Measurements from ENCODE around the gene AVEN. TPM values are rescaled to one million over a fixed set of nuclear protein-coding genes. Genes with fewer than 3 reads are reported as not detected.

Gene AVEN
- total and polyA plus RNA-seq, 2 of the 13 experiments (the other 11 are each of a cell fraction or from before 2014, with no cell fraction given) = 4.4 to 17.5 TPM

- TF ChIP-seq ZNF407 (CRISPR knock-in tag; IDR thresholded peaks at IDR 0.05; ENCODE audit: not compliant biosample characterization) = no peak
Measured at GRCh38 chr15:33864360-33865075, 174.5 kb downstream of the AVEN start (continued).

DNA sequence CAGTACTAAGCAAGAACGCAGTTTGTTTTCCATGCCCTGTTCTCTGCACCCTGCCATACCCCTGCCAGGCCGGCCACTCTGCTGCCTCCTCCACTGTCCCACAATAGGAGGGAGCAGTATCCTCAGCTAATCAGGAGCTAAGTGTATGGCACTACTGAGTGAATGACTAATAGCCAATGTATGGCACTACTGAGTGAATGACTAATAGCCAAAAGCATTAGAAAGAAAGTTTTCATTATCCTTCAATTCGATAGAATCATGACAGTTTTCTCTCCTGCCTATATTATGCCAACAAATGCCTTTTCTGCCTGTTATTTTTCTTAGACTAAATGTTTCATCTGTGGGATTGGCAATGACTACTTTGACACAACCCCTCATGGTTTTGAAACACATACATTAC, 178.2 kb downstream of the AVEN start:
- H3K9me3 ChIP-seq (ENCODE audit: low read length) = no peaks in the 10 kb centered on the region
- 96% methylated on average over 3 of the region's 3 CpGs for WGBS (ENCODE audit: low lambda C conversion rate)
- in situ Hi-C loops (cut with HindIII; ENCODE audit: extremely low pct_ligation_motif_present, low pct_unique_long_range_greater_than_20kb) (no loop called here), intact Hi-C loops (cut with micrococcal nuclease; ENCODE audit: unreplicated experiment) (no loop called here)
- no peak overlapping the region for H3K27ac ChIP-seq (ENCODE audit: extremely low read length, insufficient read depth, low read length)
- H3K79me2 ChIP-seq (ENCODE audit: insufficient read depth, low read length) = no peaks in the 10 kb centered on the region
- CTCF ChIA-PET (ENCODE audit: low intra/inter-chr PET ratio, low total read pairs) = no interaction called here
- POLR2A ChIA-PET = no interaction called here
- H3K4me1 ChIP-seq (ENCODE audit: insufficient read depth, low read length) = no peaks in the 10 kb centered on the region
- peaks cover 0 to 1% of the 10 kb centered on the region in 2 experiments; a peak in 1 of 5 replicates for H3K36me3 ChIP-seq (replicated peaks in 1 of 2; ENCODE audit: control insufficient read depth in 1 of 2, insufficient read depth in 2 of 2, low read length in 2 of 2)
- H3K4me2 ChIP-seq (ENCODE audit: low read depth, low read length) = no peak overlapping the region
- no peaks in the 10 kb centered on the region for H4K20me1 ChIP-seq (ENCODE audit: insufficient read depth, low read length)
- H2AFZ ChIP-seq (ENCODE audit: low read length) = no peak overlapping the region
- no peak for ATAC-seq
- no peak for DNase-seq (ENCODE audit: low spot score)
- H3K9ac ChIP-seq (ENCODE audit: insufficient read depth, low read depth, low read length) = no peak overlapping the region
- no peaks in the 10 kb centered on the region for H3K27me3 ChIP-seq (ENCODE audit: control insufficient read depth in 1 of 2, insufficient read depth in 2 of 2, low read length in 2 of 2)
- FAIRE-seq = no peak
- TF ChIP-seq ZNF713 (CRISPR knock-in tag; IDR thresholded peaks at IDR 0.05) (no peak), NFATC3 (CRISPR knock-in tag; IDR thresholded peaks at IDR 0.05) (no peak), SMARCE1 (IDR thresholded peaks at IDR 0.05; ENCODE audit: borderline replicate concordance) (no peak), ZNF883 (CRISPR knock-in tag; IDR thresholded peaks at IDR 0.05; ENCODE audit: not compliant biosample characterization) (no peak), ETV5 (CRISPR knock-in tag; IDR thresholded peaks at IDR 0.05; ENCODE audit: borderline replicate concordance) (no peak), ZFP36L2 (CRISPR knock-in tag; IDR thresholded peaks at IDR 0.05) (no peak)
- TF ChIP-seq, protein P1, sequence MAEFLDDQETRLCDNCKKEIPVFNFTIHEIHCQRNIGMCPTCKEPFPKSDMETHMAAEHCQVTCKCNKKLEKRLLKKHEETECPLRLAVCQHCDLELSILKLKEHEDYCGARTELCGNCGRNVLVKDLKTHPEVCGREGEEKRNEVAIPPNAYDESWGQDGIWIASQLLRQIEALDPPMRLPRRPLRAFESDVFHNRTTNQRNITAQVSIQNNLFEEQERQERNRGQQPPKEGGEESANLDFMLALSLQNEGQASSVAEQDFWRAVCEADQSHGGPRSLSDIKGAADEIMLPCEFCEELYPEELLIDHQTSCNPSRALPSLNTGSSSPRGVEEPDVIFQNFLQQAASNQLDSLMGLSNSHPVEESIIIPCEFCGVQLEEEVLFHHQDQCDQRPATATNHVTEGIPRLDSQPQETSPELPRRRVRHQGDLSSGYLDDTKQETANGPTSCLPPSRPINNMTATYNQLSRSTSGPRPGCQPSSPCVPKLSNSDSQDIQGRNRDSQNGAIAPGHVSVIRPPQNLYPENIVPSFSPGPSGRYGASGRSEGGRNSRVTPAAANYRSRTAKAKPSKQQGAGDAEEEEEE (CRISPR knock-in tag; IDR thresholded peaks at IDR 0.05; ENCODE audit: borderline replicate concordance) = no peak
- no TSS peak for BruUV-seq (replicated peaks)
- no peak overlapping the region for H3K4me3 ChIP-seq (replicated peaks in 1 of 3; ENCODE audit: insufficient read depth in 1 of 3, low read depth in 2 of 3, low read length in 3 of 3)

Measured in HepG2 (cell line).